ENCODE data around the gene GRM7.

The GRM7 gene

DNA sequence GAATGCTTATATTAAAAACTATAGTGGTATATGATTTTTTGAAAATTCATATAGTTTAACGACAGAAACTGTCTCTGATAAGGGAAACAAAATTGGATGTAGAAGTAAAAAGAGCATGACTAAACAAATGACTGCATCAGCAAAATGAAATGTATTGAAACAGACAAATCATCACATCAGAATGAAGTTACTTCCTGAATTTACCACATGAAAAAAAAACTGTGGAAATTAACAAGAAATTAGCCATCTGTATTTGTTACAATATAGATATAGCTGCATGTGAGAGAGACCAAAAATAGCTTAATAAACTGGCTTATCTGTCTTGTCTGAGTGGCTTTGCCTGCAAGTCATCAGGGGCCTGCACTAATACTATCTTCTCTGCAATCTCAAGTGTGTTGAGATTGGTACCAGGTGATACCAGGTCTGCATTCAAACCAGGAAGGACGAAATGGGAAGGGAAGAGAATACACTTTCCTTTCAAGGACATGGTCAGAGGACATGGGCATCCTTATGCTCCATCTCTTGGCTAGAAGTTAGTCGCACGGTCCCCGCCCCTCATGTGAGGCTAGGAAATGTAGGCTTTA, 388.7 kb downstream of the GRM7 start:
- no peak for DNase-seq

DNA sequence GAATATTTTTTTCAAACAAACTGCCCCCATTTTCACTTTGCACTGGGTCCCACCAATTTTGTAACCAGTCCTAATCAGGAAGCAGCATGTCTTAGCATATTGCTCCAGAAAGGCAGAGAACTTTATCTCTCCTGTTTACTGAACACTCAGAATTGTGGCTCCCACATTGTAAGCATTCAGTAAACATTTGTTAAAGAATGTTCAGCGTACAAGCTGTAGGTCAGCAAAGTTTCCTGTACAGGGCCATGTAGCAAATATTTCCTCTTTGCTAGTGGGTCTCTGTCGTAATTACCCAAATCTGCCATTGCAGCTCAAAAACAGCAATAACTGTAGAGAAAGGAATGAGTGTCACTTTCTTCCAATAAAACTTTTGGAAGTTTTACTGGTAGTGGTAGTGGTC, 393.3 kb downstream of the GRM7 start:
- no peak for DNase-seq

DNA sequence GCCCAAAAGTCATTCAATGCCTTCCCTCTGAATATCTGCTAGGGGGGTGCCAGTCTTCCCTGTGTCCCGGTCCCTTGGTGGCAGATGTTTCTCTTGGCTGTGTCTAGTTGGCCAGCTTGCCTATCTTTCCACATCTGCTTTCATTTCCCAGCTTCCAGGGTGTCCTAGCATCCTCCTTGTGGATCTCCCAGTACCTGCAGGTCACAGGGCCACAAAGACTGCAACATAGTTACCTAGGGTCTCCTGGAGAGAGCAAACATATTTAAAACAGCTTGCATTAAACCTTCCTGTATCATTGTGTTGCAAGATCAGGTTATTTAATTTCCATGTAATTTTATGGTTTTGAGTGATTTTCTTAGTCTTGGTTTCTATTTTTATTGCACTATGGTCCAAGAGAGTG, 400.1 kb downstream of the GRM7 start:
- no peak for DNase-seq

- no peak for DNase-seq
Measured at GRCh38 chr3:7263347-7264195, 402.7 kb downstream of the GRM7 start.

- no peak for DNase-seq
Measured at GRCh38 chr3:7264196-7264526, 403.2 kb downstream of the GRM7 start.

- no peak for DNase-seq
Measured at GRCh38 chr3:7265736-7266135, 404.8 kb downstream of the GRM7 start.

- DNase-seq = no peak
Measured at GRCh38 chr3:7266551-7266950, 405.6 kb downstream of the GRM7 start.

DNA sequence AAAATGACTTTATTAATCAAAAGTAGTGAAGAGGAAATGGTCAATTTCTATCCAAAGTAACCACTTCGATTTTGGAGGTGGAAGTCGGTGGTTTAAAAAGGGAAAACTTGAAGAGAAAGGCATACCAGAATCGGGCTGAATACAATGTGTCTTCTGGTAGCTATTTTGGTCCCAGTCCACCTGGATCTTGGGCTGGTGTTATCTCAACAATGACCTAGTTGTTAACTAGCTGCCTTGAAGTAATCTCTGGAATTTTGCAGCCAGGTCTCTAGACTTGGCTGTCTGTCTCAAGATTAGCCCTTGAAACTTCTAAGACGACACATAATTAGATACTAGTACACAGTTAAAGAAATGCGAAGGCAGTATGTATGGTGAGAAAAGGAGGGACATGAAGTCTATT, 409.8 kb downstream of the GRM7 start:
- no peak for DNase-seq

- no peak for DNase-seq
Measured at GRCh38 chr3:7271631-7272030, 410.7 kb downstream of the GRM7 start.

DNA sequence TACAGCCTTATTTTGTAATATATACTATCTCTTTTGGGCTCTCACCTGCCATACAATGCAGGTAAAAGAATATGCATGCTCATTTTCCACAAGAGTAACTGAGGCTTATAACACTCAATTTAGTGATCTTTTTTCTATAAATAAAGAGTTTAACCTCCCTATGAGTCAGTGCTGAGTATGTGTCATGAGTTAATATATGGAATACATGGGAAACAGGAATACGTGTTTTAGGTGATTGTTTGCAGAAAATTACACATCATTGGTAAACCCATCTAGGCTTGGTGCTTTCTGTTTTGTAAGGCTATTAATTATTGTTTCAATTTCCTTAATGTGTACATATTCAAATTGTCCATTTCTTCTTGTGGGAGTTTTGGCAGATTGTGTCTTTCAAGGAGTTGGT, 411.3 kb downstream of the GRM7 start:
- DNase-seq = no peak

DNA sequence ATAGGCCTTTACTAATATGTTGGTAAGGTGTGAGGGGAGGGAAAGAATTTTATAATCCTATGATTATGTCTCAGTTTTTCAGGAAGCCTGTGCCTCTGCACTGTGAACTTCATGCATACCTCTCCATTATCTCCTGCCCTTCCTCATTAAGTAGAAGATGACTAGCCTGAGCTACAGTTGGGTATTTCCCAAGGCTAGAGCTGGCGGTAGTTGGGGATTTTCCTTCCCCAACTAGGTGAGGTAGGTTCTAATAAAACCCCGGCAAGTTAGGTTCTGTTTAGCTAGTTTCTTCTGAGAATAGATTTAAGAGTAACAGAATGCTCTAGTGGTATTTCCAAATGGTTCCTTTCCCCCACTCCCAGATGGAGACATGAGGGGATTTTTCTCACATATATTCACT, 414.5 kb downstream of the GRM7 start:
- DNase-seq = no peak

DNA sequence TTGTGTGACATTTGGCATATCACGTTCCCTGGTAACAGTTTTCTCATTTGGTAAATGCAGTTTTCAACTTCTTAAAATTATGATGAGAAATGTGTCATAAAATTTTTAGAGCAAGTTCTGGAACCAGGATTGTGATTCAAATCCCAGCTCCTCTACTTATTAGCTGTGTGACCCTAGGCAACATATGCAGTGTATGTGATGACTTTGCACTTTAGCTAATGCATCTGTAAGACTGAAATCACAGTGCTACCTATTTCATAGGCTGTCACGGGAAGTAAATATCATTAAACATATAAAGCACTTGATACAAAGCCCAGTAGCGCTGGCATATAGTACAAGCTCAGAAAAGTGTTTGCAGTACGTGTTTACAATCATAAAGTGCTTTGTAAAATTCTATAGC, 419.4 kb downstream of the GRM7 start:
- no peak for DNase-seq

DNA sequence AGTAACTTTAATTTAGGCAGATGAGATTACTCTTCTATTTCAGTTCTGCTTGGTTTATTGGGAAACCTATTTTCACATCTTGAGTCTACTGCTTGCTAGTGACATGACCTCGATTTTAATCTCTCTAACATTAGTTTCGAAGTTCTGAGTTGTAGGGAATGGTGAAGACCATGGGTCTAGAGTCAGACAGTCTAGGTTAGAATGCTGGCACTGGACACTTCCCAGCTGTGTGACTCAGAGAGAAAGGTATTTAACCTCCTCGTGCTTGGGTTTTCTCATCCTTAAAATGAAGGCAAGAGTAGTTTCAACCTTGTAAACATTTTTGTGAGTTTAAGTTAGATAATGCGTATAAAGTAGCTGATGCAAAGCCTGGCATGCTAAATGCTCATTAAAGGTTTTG, 422.1 kb downstream of the GRM7 start:
- DNase-seq = no peak

- DNase-seq = no peak
Measured at GRCh38 chr3:7285505-7285904, 424.6 kb downstream of the GRM7 start.

- DNase-seq = no peak
Measured at GRCh38 chr3:7288133-7288532, 427.2 kb downstream of the GRM7 start.

DNA sequence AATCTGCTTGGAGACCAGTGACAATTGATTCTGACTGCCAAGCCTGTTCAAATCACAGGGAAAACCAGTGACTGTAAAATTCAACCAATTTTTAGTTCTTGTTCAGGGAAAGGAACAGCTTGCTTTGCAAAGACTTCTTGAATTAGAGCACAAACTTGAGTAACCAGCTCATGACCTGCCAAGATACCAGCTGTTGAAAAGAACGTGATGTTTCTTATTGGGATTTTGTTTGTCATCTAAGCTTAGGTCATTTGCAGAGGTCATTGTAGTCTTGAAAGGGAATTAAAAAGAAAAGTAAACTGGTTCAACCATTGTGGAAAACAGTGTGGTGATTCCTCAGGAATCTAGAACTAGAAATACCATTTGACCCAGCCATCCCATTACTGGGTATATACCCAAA, 428.2 kb downstream of the GRM7 start:
- DNase-seq = no peak

DNA sequence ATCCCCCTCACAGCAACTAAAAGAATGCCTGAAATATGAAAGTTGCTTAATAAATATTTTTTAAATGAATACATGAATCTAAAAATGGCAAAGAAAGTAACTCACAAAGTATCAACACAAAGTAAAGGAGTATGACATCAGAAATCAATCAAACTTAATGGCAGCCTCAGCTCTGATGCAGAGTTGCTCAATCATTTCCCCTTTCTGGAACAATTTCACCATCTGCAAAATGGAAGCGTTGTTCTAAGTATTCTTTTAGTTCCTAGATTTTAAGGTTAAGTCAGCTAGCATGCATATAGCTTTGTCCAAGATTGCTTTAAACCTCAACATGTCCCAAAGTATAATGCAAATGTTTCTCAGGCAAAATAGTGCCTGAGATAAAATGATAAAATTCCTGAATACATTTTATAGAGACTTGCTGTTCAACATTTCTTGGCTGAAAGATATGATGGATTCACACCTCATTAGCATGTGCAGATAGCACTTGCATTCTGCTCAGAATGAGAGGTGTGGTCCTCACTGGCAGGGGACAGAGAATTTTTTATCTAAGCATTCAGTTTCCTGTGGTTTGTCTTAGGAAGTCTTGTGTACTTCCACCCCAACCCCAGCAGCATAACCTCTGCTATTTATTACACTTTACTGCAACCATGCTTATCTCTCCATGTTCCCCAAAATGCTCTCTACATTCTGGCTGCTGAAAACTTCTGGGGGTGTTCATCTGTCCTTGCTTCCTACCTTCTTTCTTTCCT, 429.3 kb downstream of the GRM7 start:
- no peak for DNase-seq

DNA sequence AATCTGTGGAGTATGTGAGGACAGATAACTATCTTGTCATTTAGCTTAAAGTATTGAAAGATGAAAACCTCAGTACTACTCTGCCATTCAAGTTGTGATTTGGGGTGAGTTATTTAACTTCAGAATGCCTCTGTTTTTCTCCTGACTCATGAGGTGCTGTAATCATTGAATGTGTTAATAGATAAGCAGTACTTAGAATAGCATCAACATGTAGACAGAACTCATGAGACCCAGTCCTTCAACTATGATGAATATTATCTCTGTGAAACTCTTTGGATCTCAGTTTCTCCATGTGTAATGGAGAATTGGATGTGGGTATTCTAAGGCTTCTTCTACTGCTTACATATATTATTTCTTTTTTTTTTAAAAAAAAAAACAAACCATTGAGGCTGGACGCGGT, 431.4 kb downstream of the GRM7 start:
- DNase-seq = no peak

DNA sequence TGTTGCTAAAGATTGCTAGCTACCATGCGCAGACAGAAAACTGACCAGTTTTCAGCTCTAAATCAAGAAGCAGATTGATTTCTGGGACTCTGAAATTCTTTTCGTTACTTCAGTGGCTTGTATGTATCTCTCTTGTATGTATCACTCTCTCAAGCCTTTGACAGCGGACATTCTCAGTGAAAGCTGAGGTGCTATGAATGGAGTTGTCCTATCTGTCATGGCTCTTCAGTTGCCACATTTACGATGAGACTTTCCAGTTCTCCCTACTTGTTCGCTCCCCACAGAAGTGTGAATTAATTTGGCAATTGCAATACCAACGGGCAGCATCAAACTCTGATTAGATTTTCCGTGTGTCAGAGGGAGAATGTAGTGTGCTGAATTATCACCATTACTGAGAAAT, 432.4 kb downstream of the GRM7 start:
- DNase-seq = no peak

DNA sequence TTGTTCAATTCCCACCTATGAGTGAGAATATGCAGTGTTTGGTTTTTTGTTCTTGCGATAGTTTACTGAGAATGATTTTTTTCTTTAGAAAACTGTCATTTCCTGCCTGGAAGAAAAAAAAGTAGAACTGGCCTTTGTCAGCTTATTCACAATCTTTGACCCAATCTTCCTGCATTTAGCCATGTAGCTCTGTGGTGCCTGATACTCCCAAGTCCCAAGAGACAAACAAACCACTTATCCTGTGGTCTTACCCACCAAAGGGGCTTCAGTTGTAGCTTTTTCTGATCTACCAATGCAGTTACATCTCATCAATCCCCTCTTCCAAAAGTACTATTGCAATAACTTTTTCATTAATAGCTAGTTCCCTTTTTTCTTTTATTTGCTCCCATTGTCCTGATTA, 444.6 kb downstream of the GRM7 start:
- no peak for DNase-seq

- no peak for DNase-seq
Measured at GRCh38 chr3:7306901-7307300, 446.0 kb downstream of the GRM7 start.

DNA sequence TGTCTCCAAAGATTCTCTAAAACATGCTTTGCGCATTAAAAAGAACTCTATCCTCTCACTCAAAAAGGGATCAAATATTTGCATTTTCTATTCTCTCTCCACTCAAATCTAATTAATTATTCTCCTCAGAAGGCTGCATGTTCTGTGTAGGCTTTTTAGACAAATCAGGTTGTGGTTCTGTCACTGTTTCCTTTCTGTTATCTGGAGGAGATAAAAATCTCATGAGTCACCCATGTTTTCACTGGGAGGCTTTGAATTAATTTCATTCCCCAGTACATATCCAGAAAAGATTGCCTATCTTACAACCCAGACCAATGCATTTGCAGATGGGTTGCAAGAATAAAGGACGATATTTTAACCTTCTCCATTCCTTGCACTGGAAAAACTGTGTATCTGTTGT, 446.5 kb downstream of the GRM7 start:
- DNase-seq = no peak

DNA sequence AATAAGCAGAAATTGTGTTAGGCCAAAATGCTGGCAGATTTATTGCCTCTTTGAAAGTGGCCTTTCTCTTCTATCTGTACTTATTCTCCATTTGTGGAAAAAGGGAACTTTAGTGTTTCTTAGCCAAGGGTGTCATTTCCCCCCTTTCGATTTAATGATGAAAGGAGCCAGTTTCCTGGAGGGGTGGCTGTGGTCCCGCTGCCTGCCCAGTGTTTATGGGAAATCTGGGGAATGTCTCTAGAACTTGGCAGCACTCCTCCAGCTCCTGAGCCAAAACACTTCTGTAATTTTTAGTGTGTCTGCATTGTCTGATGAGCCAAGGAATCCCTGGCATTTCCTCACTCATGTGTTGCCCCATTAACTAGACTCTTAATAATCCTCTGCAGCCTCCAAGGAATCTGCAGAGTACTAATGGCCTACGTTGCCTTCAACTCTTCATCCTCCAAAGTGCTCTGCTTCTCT, 448.8 kb downstream of the GRM7 start:
- DNase-seq = no peak

GRCh38 chr3:7315037-7315436, 454.1 kb downstream of the GRM7 start:
- DNase-seq = no peak

Measured in NCI-H2029 (cell line).